Fibroblast of pulmonary artery (primary cell): Measurements from ENCODE around the gene TCF20.
A peak's percentile ranks its signal among the peaks of the same experiment; 100 is the strongest.

Experiments
- DNase-seq: peaks from one replicate; pipeline ENCODE4 v3.0.0-alpha.2; 2010; ENCODE audit warnings: low read depth
- H3K4me3 ChIP-seq: replicated peaks from 2 replicates; pipeline ENCODE4 v1.5.1; 2011; ENCODE audit warnings: low read depth, mild to moderate bottlenecking, control low read depth, low read length, moderate library complexity
- CTCF ChIP-seq: IDR thresholded peaks from 2 replicates; pipeline ENCODE4 v1.5.1; 2011; ENCODE audit warnings: mild to moderate bottlenecking, control low read depth, low read length, inconsistent platforms; ENCODE audit errors: missing control alignments

The TCF20 gene

GRCh38 chr22:42277988-42278776 is 7.7 kb upstream of the TCF20 start:
- no peak for DNase-seq
- no peak overlapping the region for H3K4me3 ChIP-seq
- peak; percentile 16 for TF ChIP-seq CTCF

DNA sequence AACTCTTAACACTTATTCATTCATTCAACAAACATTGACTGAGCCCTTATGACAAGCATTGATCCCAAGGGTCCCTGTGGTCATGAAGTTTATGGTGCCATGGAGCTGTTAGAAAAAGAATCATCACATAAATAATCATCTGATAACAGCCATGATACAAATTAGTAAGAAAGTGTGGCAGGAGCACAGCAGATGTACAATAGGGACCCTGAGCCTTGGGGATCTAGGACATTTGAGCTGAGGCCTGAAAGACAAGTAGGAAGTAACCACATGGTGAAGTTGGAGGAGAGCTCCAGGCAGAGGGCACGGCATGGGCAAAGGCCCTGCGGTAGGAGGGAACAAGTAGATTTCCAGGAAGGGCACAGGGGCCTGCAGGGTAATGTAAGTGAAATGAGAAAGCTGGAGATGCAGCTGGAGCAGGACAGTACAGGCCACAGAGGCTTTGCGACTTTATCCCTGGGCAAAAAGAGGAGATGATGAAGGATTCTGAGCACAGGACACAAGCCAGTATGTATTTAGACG is 6.8 kb upstream of the TCF20 start:
- no peak overlapping the region for H3K4me3 ChIP-seq
- DNase-seq = no peak
- TF ChIP-seq CTCF = no peak

DNA sequence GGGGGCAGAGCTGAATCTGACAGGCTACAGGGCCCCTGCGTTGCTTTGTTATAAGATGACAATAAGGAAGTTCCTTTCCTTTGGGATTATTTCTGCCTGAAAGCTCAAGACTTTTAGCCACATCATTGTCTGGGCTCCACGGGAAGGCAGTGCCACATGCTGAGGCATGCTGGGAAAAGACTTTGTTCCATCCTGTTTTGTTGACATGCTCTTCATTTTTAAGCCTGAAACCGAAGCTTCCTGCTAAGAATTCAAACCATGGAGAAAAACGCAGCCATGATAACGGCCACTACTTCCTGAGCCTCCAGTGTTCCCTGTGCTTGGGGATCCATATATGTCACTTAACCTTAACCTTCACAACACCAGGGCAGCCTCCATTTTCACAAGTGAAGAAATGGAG is 5.5 kb upstream of the TCF20 start:
- TF ChIP-seq CTCF = no peak
- DNase-seq = no peak
- H3K4me3 ChIP-seq = no peak overlapping the region

DNA sequence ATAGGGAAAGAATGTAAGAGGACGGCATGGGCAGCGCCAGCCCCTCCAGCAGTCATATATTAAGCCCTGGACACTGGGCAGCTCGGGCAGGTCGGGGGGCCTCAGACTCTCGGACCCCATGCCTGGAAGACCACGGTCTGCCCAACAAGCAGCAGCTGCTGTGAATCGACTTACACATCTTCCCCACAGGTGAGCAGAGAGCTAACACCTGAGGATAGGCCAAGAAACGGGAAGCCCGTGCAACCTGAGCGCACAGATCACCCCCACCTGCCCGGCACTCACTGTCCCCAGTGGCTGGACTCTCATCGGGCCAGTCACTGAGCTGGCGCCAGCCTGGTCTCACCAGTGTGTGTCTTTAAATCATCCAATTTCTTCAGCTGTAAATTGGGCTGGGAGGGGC is 4.7 kb upstream of the TCF20 start:
- DNase-seq = no peak
- H3K4me3 ChIP-seq = no peak overlapping the region
- no peak for TF ChIP-seq CTCF

- H3K4me3 ChIP-seq = no peak overlapping the region
- no peak for DNase-seq
- TF ChIP-seq CTCF = no peak
Observed at GRCh38 chr22:42273855-42274451, 3.5 kb upstream of the TCF20 start.

DNA sequence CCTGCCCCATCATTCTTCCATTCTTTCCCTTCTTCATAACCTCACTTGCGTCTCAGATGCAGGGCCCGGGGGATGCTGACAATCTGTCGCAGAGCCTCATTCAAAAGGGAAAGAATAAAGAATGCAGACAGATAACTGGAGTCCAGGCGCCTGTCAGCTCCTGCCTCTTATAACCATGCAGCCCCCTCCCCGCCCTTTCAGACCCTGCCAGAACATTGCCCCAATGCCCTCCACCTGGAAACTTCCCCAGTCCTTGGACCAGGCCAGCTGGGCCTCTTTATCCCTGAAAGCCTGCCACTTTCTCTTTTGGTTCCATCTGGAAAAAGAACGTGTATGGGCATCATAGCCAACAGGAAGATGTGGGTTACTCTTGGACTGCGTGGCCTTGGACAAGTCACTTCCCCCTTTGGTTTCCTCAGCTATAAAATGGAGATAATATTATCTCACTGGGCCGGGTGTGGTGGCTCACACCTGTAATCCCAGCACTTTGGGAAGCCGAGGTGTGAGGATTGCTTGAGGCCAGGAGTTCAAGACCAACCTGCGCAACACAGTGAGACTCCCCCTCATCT is 2.1 kb upstream of the TCF20 start:
- H3K4me3 ChIP-seq = no peak overlapping the region
- no peak for TF ChIP-seq CTCF
- DNase-seq = no peak
